ENCODE measurements around the gene MON2.

The MON2 gene

GRCh38 chr12:62629413-62629812 lies 162.8 kb downstream of the MON2 start:
- TF ChIP-seq CTCF (conservative IDR thresholded peaks at IDR 0.05): no peak
- H3K27ac ChIP-seq: no peak overlapping the region

- TF ChIP-seq CTCF (conservative IDR thresholded peaks at IDR 0.05): no peak
- no peak overlapping the region for H3K27ac ChIP-seq
These were observed 163.5 kb downstream of the MON2 start for GRCh38 chr12:62629971-62630739.

- no peak overlapping the region for H3K27ac ChIP-seq
- no peak for TF ChIP-seq CTCF (conservative IDR thresholded peaks at IDR 0.05)
These were observed 165.1 kb downstream of the MON2 start for GRCh38 chr12:62631471-62632410.

- no peak overlapping the region for H3K27ac ChIP-seq
- no peak for TF ChIP-seq CTCF (conservative IDR thresholded peaks at IDR 0.05)
These were observed 165.8 kb downstream of the MON2 start for GRCh38 chr12:62632411-62632918.

GRCh38 chr12:62635649-62636048 lies 169.0 kb downstream of the MON2 start:
- no peak overlapping the region for H3K27ac ChIP-seq
- no peak for TF ChIP-seq CTCF (conservative IDR thresholded peaks at IDR 0.05)

GRCh38 chr12:62637679-62638078 lies 171.1 kb downstream of the MON2 start:
- no peak overlapping the region for H3K27ac ChIP-seq
- TF ChIP-seq CTCF (conservative IDR thresholded peaks at IDR 0.05): no peak

- no peak for TF ChIP-seq CTCF (conservative IDR thresholded peaks at IDR 0.05)
- peak overlapping the region; percentile 45 for H3K27ac ChIP-seq
These were observed 174.4 kb downstream of the MON2 start for GRCh38 chr12:62640910-62641448.
